Endothelial cell of umbilical vein (primary cell): ENCODE measurements around the gene IPO5. TPM values are rescaled to one million over a fixed set of nuclear protein-coding genes. Genes with fewer than 3 reads are reported as not detected.
A peak's percentile ranks its signal among the peaks of the same experiment; 100 is the strongest.

Source experiments
- BruUV-seq: library from RNA; stranded (reverse); fragments of 400-500 nt; replicated peaks from 2 replicates; lab custom pipeline; 2021; lab: Mats Ljungman, UMichigan
- CTCF ChIA-PET: fragments of 300-600, 350-600 bp; sonication (Branson Sonifier 250); formaldehyde crosslinking; loops from one replicate; lab custom pipeline; 2021; ENCODE audit warnings: antibody characterized with exemption, inconsistent platforms; lab: Charles Lee
- POLR2A ChIA-PET: fragments of 300-600, 350-600 bp; sonication (Branson Sonifier 250); formaldehyde crosslinking; loops from one replicate; lab custom pipeline; 2021; ENCODE audit warnings: antibody characterized with exemption, inconsistent platforms; lab: Charles Lee
- DNase-seq: peaks from one replicate; pipeline ENCODE4 v3.0.0-alpha.2; 2011; ENCODE audit warnings: low read depth, low spot score
- FAIRE-seq: peaks from 2 replicates; lab custom pipeline; 2011; peaks lifted over from hg19 to GRCh38; lab: Jason Lieb, UNC
- H2AFZ ChIP-seq: 2 replicates; pipeline ENCODE4 v1.6.0; 2012; ENCODE audit warnings: low read depth, low read length, control low read depth, inconsistent platforms
- H3K27ac ChIP-seq: 2 replicates; pipeline ENCODE4 v1.5.1; 2011; ENCODE audit warnings: low read depth, mild to moderate bottlenecking, control low read depth, low read length, moderate library complexity; ENCODE audit not compliant: insufficient read depth
- H3K27me3 ChIP-seq, 2 experiments: 2 replicates each; pipeline versions ENCODE4 v1.6.0 to v1.6.1; 2011; ENCODE audit warnings: low read length in 2 of 2, mixed read lengths in 1 of 2; ENCODE audit not compliant: control insufficient read depth in 2 of 2, insufficient read depth in 2 of 2
- H3K36me3 ChIP-seq, 2 experiments: 2 replicates in 1 of 2; 3 replicates in 1 of 2; pipeline ENCODE4 v1.5.1; 2011; ENCODE audit warnings: low read length in 2 of 2, mild to moderate bottlenecking in 1 of 2, moderate library complexity in 1 of 2; ENCODE audit not compliant: control insufficient read depth in 2 of 2, insufficient read depth in 2 of 2; ENCODE audit errors: extremely low read depth in 1 of 2
- H3K4me1 ChIP-seq: 3 replicates; pipeline ENCODE4 v1.5.1; 2011; ENCODE audit warnings: mild to moderate bottlenecking, low read length; ENCODE audit not compliant: control insufficient read depth, insufficient read depth; ENCODE audit errors: extremely low read depth
- H3K4me2 ChIP-seq: 2 replicates; pipeline ENCODE4 v1.6.1; 2011; ENCODE audit warnings: low read length, control low read depth, mixed read lengths; ENCODE audit not compliant: insufficient read depth
- H3K4me3 ChIP-seq, 3 experiments: fragments of 200-600 bp in 1 of 3; sonication (generic), shearing (Covaris generic) in 1 of 3; replicated peaks in 1 of 3; 2 replicates each; pipeline ENCODE4 v1.5.1; 2011 to 2016; ENCODE audit warnings: control low read depth in 3 of 3, low read length in 3 of 3, mild to moderate bottlenecking in 2 of 3, inconsistent platforms in 1 of 3, low read depth in 1 of 3, moderate library complexity in 1 of 3; ENCODE audit not compliant: insufficient read depth in 1 of 3
- H3K79me2 ChIP-seq: 2 replicates; pipeline ENCODE4 v1.6.0; 2012; ENCODE audit warnings: low read length, inconsistent platforms; ENCODE audit not compliant: control insufficient read depth, insufficient read depth
- H3K9ac ChIP-seq: replicated peaks from 2 replicates; pipeline ENCODE3; 2011; ENCODE audit warnings: low read length, control low read depth; ENCODE audit not compliant: insufficient read depth; ENCODE audit errors: extremely low read depth
- H3K9me1 ChIP-seq: replicated peaks from 3 replicates; pipeline ENCODE4 v1.6.0; 2011; ENCODE audit warnings: mild to moderate bottlenecking, low read length; ENCODE audit not compliant: control insufficient read depth, insufficient read depth; ENCODE audit errors: extremely low read depth
- H3K9me3 ChIP-seq: replicated peaks from 2 replicates; pipeline ENCODE4 v1.5.1; 2012; ENCODE audit warnings: low read length, inconsistent platforms; ENCODE audit not compliant: control insufficient read depth, insufficient read depth
- H4K20me1 ChIP-seq: replicated peaks from 2 replicates; pipeline ENCODE3; 2011; ENCODE audit warnings: mild to moderate bottlenecking, low read length; ENCODE audit not compliant: control insufficient read depth, insufficient read depth; ENCODE audit errors: extremely low read depth
- EZH2 ChIP-seq: IDR thresholded peaks from 2 replicates; pipeline ENCODE4 v1.6.1; 2012; ENCODE audit warnings: borderline replicate concordance, low read depth, mild to moderate bottlenecking, moderate library complexity, low read length, inconsistent platforms; ENCODE audit not compliant: severe bottlenecking
- FOS ChIP-seq: IDR thresholded peaks from 2 replicates; pipeline ENCODE4 v1.6.1; 2011; ENCODE audit warnings: mild to moderate bottlenecking, low read length, moderate library complexity, borderline replicate concordance; ENCODE audit not compliant: insufficient read depth
- GATA2 ChIP-seq: IDR thresholded peaks from 2 replicates; pipeline ENCODE4 v1.7.0; 2011; ENCODE audit warnings: low read depth, mild to moderate bottlenecking, moderate library complexity, mixed read lengths, low read length; ENCODE audit not compliant: insufficient read length, insufficient read depth
- JUN ChIP-seq: IDR thresholded peaks from 2 replicates; pipeline ENCODE4 v1.6.1; 2011; ENCODE audit warnings: borderline replicate concordance, low read depth; ENCODE audit not compliant: insufficient read length, insufficient read depth
- MAX ChIP-seq: IDR thresholded peaks from 2 replicates; pipeline ENCODE4 v1.6.1; 2011; ENCODE audit not compliant: insufficient read depth, insufficient read length
- MYC ChIP-seq: IDR thresholded peaks from one replicate; pipeline ENCODE4 v1.6.1; 2011; ENCODE audit warnings: mild to moderate bottlenecking, low read depth, low read length
- POLR2A ChIP-seq: IDR thresholded peaks from 2 replicates; pipeline ENCODE4 v1.6.1; 2012; ENCODE audit warnings: low read depth, mild to moderate bottlenecking, control low read depth, low read length
- POLR2AphosphoS5 ChIP-seq: IDR thresholded peaks from 2 replicates; pipeline ENCODE4 v1.6.1; 2012; ENCODE audit warnings: low read depth, mild to moderate bottlenecking, control low read depth, low read length, moderate library complexity; ENCODE audit not compliant: insufficient read depth
- dilution Hi-C: fragments of 300-500 bp; cut with MboI; formaldehyde crosslinking; loops from one replicate; pipeline ENCODE4 v1.15.0; 2019; ENCODE audit warnings: low sequenced_read_pairs; ENCODE audit not compliant: extremely low pct_ligation_motif_present
- intact Hi-C: fragments of 100-400 bp; cut with micrococcal nuclease; formaldehyde crosslinking; loops from one replicate; pipeline ENCODE4 v1.10.0; 2022
- polyA plus RNA-seq, 4 experiments: library from polyadenylated mRNA; depleted of rRNA in 3 of 4; stranded (reverse) in 3 of 4; unstranded in 1 of 4; fragments of >200 nt; gene quantifications; 2 replicates each; pipeline versions ENCODE4 v1.2.1 to v1.2.3, GENCODE V29; 2011 to 2012; ENCODE audit warnings: missing spikeins in 1 of 4
- total RNA-seq: library from RNA; stranded (reverse); gene quantifications from 2 replicates; pipeline ENCODE4 v1.2.3, GENCODE V29; 2021
- TF ChIP-seq, protein P1 (sequence below), 2 donors: IDR thresholded peaks; 1 replicate in 1 of 2; 2 replicates in 1 of 2; pipeline ENCODE4 v1.5.1; 2011; ENCODE audit warnings: low read length in 2 of 2, mild to moderate bottlenecking in 2 of 2, moderate library complexity in 2 of 2, control low read depth in 1 of 2, inconsistent platforms in 1 of 2, low read depth in 1 of 2; ENCODE audit not compliant: insufficient read depth in 1 of 2; ENCODE audit errors: extremely low read depth in 1 of 2

IPO5 gene
- total and polyA plus RNA-seq, 2 donors (not counting 3 experiments of a cell fraction or from before 2014, with no cell fraction given) = 50.4 to 183 TPM

DNA sequence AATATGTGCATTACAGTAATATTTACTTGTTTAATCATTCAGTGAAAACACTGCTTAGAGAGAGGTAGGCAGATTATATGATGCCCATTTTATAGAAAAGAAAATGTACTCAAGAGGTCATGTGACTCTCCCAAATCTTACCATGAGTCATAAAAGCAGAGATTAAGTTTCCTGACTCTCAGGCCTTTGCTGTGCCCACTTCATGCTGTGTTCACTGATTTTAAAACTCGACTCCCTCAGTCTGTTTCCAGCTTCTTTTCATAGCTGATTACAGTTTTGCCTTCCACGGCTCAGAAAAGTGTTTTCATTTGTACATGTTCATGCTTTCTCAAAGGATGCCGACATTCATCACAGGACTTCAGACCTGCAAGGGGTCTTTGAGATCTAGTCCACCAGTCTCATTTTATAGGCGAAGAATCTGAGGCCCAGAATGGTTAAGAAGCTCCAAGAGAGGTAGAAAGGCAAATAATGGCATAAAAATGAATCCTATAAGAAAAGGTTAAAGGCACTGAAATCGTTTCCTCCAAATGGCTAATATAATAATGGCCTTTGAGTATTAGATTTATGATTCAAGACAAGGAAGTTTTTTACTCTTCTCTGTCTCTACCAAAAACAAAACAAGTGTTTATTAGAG, 9.0 kb upstream of the IPO5 start:
- no peaks in the 10 kb centered on the region for H3K4me1 ChIP-seq
- ChIA-PET CTCF (no interaction called here), POLR2A (no interaction called here)
- H4K20me1 ChIP-seq = no peaks in the 10 kb centered on the region
- H3K4me3 ChIP-seq = no peak overlapping the region
- no peaks in the 10 kb centered on the region for H3K36me3 ChIP-seq
- DNase-seq (no peak), FAIRE-seq (no peak)
- H3K79me2 ChIP-seq = no peaks in the 10 kb centered on the region
- H3K9me3 ChIP-seq = no peaks in the 10 kb centered on the region
- TF ChIP-seq MYC (no peak), JUN (peak; percentile 10), EZH2 (no peak), GATA2 (no peak), MAX (no peak), FOS (peak; percentile 19), POLR2A (no peak), POLR2AphosphoS5 (no peak)
- TF ChIP-seq, protein P1, sequence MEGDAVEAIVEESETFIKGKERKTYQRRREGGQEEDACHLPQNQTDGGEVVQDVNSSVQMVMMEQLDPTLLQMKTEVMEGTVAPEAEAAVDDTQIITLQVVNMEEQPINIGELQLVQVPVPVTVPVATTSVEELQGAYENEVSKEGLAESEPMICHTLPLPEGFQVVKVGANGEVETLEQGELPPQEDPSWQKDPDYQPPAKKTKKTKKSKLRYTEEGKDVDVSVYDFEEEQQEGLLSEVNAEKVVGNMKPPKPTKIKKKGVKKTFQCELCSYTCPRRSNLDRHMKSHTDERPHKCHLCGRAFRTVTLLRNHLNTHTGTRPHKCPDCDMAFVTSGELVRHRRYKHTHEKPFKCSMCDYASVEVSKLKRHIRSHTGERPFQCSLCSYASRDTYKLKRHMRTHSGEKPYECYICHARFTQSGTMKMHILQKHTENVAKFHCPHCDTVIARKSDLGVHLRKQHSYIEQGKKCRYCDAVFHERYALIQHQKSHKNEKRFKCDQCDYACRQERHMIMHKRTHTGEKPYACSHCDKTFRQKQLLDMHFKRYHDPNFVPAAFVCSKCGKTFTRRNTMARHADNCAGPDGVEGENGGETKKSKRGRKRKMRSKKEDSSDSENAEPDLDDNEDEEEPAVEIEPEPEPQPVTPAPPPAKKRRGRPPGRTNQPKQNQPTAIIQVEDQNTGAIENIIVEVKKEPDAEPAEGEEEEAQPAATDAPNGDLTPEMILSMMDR (IDR thresholded peaks at IDR 0.05; ENCODE audit: extremely low read depth in 1 of 2, insufficient read depth in 1 of 2, low read depth in 1 of 2, low read length in 2 of 2) = no peak
- H3K27me3 ChIP-seq = no peaks in the 10 kb centered on the region
- dilution Hi-C loops (no loop called here), intact Hi-C loops (no loop called here)
- no TSS peak for BruUV-seq
- no peak overlapping the region for H3K4me2 ChIP-seq
- no peaks in the 10 kb centered on the region for H3K9me1 ChIP-seq
- no peak overlapping the region for H3K9ac ChIP-seq
- no peak overlapping the region for H3K27ac ChIP-seq
- no peak overlapping the region for H2AFZ ChIP-seq
